Calu3 (cell line): ENCODE measurements around the gene SH3BP4. TPM values are rescaled to one million over a fixed set of nuclear protein-coding genes. Genes with fewer than 3 reads are reported as not detected.

Experiments used
- BruUV-seq: library from RNA; stranded (reverse); fragments of 400-500 nt; replicated peaks from 2 replicates; lab custom pipeline; 2021; lab: Mats Ljungman, UMichigan
- CTCF ChIA-PET: fragments of 300-600 bp; sonication (Branson Sonifier 250); formaldehyde crosslinking; loops from one replicate; lab custom pipeline; 2022; ENCODE audit warnings: antibody characterized with exemption; lab: Charles Lee
- DNase-seq: peaks from one replicate; pipeline ENCODE4 v3.0.0; 2022
- H3K27ac Mint-ChIP-seq: one replicate; pipeline ENCODE4 v1.8.0; 2022; ENCODE audit warnings: mixed read lengths; ENCODE audit not compliant: unreplicated experiment
- H3K27me3 Mint-ChIP-seq: one replicate; pipeline ENCODE4 v1.8.0; 2022; ENCODE audit warnings: mixed read lengths; ENCODE audit not compliant: unreplicated experiment
- H3K36me3 Mint-ChIP-seq: one replicate; pipeline ENCODE4 v1.8.0; 2022; ENCODE audit warnings: mild to moderate bottlenecking, moderate library complexity, mixed read lengths; ENCODE audit not compliant: insufficient read depth, unreplicated experiment
- H3K4me1 Mint-ChIP-seq: one replicate; pipeline ENCODE4 v1.8.0; 2022; ENCODE audit warnings: mild to moderate bottlenecking, low read depth, mixed read lengths; ENCODE audit not compliant: unreplicated experiment
- H3K4me3 Mint-ChIP-seq: one replicate; pipeline ENCODE4 v1.8.0; 2022; ENCODE audit warnings: mild to moderate bottlenecking, low read depth, moderate library complexity, mixed read lengths; ENCODE audit not compliant: unreplicated experiment
- H3K9me3 Mint-ChIP-seq: one replicate; pipeline ENCODE4 v1.8.0; 2022; ENCODE audit warnings: low read depth, mixed read lengths; ENCODE audit not compliant: unreplicated experiment
- CTCF ChIP-seq: fragments of 200-600 bp; IDR thresholded peaks from one replicate; pipeline ENCODE4 v1.8.0; 2022; ENCODE audit warnings: antibody characterized with exemption; ENCODE audit not compliant: unreplicated experiment
- intact Hi-C: fragments of 100-400 bp; cut with micrococcal nuclease; formaldehyde crosslinking; loops from one replicate; pipeline ENCODE4 v1.10.0; 2022; ENCODE audit not compliant: unreplicated experiment
- total RNA-seq: library from RNA; stranded (reverse); gene quantifications from 2 replicates; pipeline ENCODE4 v1.2.3, GENCODE V29; 2022

SH3BP4 gene
- total RNA-seq, 1 experiment from 2014 or later: 36.9 TPM

DNA sequence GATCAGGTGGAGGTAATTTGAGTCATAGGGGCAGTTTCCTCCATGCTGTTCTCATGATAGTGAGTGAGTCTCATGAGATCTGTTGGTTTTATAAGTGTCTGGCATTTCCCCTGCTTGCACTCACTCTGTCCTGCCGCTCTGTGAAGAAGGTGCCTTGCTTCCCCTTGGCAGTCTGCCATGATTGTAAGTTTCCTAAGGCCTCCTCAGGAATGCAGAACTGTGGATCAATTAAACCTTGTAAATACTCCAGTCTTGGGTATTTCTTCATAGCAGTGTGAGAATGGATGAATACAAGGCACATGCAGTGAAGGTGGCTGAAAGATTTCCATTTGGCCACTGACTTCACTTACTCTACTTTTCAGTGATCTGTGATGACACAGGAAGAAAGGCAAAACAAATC, 133.7 kb downstream of the SH3BP4 start:
- TF ChIP-seq CTCF: no peak
- peak; percentile 35 for DNase-seq
- H3K36me3 Mint-ChIP-seq: no peaks in the 10 kb centered on the region
- H3K4me3 Mint-ChIP-seq: no peak overlapping the region
- intact Hi-C loops: no loop called here
- H3K27ac Mint-ChIP-seq: no peak overlapping the region
- CTCF ChIA-PET: no interaction called here
- BruUV-seq: no TSS peak
- H3K4me1 Mint-ChIP-seq: peaks cover 18% of the 10 kb centered on the region
- peaks cover 7% of the 10 kb centered on the region for H3K9me3 Mint-ChIP-seq
- peaks cover 43% of the 10 kb centered on the region for H3K27me3 Mint-ChIP-seq

DNA sequence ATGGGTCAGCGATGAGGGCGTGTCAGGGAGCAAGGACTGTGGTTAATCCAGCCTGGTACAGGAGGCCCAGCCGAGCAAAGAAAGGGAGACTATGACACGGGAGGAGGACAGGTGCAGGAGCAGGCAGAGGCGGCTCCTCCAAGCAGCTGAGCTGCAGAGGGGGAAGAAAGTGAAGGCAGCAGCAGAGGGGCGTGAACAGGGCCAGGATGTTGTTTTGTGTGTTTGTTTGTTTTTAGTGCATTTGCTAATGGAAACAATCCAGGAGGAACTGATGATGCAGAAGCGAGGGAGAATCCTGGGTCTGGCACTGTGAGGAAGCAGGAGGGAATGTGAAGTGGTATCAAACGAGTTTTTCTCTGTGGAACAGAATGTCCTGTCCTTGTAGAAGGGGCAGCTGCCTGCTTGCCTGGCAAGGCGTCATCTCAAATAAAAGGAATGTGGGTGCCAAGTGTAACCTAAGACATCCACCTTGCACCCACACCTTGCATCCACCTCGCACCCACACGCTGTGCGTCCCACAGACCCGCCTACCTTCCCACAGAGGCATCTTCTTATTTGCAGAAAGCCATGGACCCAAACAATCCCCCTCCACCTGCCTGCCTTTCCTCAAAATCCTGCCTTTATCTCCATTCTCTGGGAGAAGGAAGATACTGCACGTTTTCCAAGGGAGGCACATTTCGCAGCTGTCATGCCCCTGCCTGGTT, 134.8 kb downstream of the SH3BP4 start:
- Mint-ChIP-seq H3K27me3 (peaks cover 43% of the 10 kb centered on the region), H3K9me3 (peaks cover 7% of the 10 kb centered on the region), H3K36me3 (no peaks in the 10 kb centered on the region), H3K4me3 (no peak overlapping the region), H3K4me1 (peaks cover 18% of the 10 kb centered on the region), H3K27ac (no peak overlapping the region)
- TF ChIP-seq CTCF: no peak
- intact Hi-C loops: no loop called here
- CTCF ChIA-PET: no interaction called here
- DNase-seq: no peak
- no TSS peak for BruUV-seq

DNA sequence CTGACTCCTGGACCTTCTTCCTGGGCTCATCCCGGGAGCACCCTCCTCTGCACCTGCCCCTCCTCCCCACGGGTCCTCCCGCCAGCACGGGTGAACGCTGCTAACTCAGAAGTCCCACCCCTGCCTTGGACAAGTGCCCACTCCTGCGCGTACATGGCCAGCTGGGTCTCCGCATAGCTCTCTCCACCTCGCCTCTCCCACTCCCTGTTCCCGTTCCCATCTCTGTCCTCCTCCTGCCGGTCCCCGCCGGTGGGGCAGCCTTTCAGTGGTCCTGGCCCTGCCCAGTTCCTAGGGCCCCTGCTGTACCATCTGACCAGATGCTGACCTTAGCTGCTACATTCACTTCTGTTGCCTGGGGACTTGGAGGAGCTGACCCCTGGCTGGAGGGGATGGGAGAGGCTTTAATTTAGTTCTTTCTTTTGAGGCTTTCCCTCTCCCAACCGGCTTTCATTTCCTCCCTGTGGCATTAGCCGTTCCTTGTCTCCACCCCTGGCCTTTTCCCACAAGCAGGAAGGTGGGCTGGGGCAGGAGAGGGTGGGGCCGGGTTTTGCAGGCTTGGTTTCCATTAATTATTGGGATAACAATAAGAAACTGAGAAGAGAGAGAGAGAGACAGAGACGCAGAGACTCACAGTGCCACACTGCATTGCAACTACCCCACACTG, 136.1 kb downstream of the SH3BP4 start:
- peak overlapping the region; percentile 12 for H3K4me3 Mint-ChIP-seq
- no peak for TF ChIP-seq CTCF
- H3K27me3 Mint-ChIP-seq: peaks cover 43% of the 10 kb centered on the region
- H3K36me3 Mint-ChIP-seq: no peaks in the 10 kb centered on the region
- peaks cover 18% of the 10 kb centered on the region for H3K4me1 Mint-ChIP-seq
- peak; percentile 21 for DNase-seq
- H3K27ac Mint-ChIP-seq: peak overlapping the region; percentile 16
- no TSS peak for BruUV-seq
- peaks cover 7% of the 10 kb centered on the region for H3K9me3 Mint-ChIP-seq
- intact Hi-C loops: no loop called here
- CTCF ChIA-PET: no interaction called here

- BruUV-seq: no TSS peak
- Mint-ChIP-seq H3K9me3 (peaks cover 7% of the 10 kb centered on the region), H3K4me1 (peaks cover 18% of the 10 kb centered on the region), H3K4me3 (peak overlapping the region; percentile 12), H3K36me3 (no peaks in the 10 kb centered on the region), H3K27me3 (peaks cover 43% of the 10 kb centered on the region), H3K27ac (peak overlapping the region; percentile 16)
- CTCF ChIA-PET: no interaction called here
- DNase-seq: no peak
- intact Hi-C loops: no loop called here
- no peak for TF ChIP-seq CTCF
Measured at GRCh38 chr2:235088496-235088921, 136.7 kb downstream of the SH3BP4 start.
